Right lobe of liver (tissue), 4 donors: ENCODE data around the gene AP5Z1.

Experiments used
- CTCF ChIP-seq, 4 donors: fragments of 200-600 bp in 3 of 4; fragments of 450-650 bp in 1 of 4; IDR thresholded peaks; one replicate each; pipeline versions ENCODE4 v1.5.1 to v1.8.0; 2016 to 2022; ENCODE audit warnings: antibody characterized with exemption in 4 of 4, mild to moderate bottlenecking in 2 of 4
- POLR2A ChIP-seq: fragments of 450-650 bp; IDR thresholded peaks from one replicate; pipeline ENCODE4 v1.6.1; 2017; ENCODE audit warnings: antibody characterized with exemption, mild to moderate bottlenecking
- donor health status: DM: no; HTN: no; CAD: no.
- donor health status: DM: no; HTN: no; CAD: no.
- donor health status: DM: no; HTN: yes; CAD: no.

DNA sequence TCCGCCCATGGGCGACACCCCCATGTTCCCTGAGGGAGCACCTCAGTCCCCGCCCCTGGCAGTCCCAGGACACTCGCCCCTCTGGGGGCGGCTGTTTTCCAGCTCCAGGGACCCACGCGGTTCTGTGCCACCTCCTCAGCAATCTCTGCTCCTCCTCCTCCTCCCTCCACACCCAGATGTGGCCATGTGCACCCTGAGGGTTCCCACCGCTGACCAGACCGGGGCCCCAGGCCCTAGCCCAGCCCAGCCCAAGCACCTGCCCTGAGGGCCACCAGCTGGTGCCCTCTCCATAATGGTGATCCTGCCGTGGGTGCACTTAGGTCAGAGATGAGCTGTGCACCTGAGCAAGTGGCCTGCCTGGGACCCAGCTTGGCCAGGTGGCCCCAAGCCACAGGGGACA lies 25.1 kb downstream of the AP5Z1 start:
- no peak for TF ChIP-seq CTCF (IDR thresholded peaks at IDR 0.05)
- no peak for TF ChIP-seq POLR2A
